HepG2 (cell line): Measurements from ENCODE around the gene KIF22. TPM values are rescaled to one million over a fixed set of nuclear protein-coding genes. Genes with fewer than 3 reads are reported as not detected.

Experiments
- HDAC1 ChIP-seq: sonication (generic); formaldehyde crosslinking; IDR thresholded peaks from 2 replicates; pipeline ENCODE4 v1.5.1; 2020; ENCODE audit warnings: mild to moderate bottlenecking, missing genetic modification reagents
- ONECUT2 ChIP-seq: sonication (generic); formaldehyde crosslinking; IDR thresholded peaks from 2 replicates; pipeline ENCODE4 v1.4.0; 2020; ENCODE audit warnings: missing genetic modification reagents
- POLR2A ChIP-seq, 2 experiments: IDR thresholded peaks; 2 replicates each; pipeline ENCODE4 v1.6.1; 2011; ENCODE audit warnings: low read depth in 2 of 2, low read length in 2 of 2, mild to moderate bottlenecking in 1 of 2, moderate library complexity in 1 of 2; ENCODE audit not compliant: insufficient read depth in 1 of 2
- POLR2AphosphoS5 ChIP-seq: IDR thresholded peaks from 2 replicates; pipeline ENCODE4 v1.6.1; 2012; ENCODE audit warnings: low read depth, low read length
- PRDM10 ChIP-seq: sonication (generic); formaldehyde crosslinking; IDR thresholded peaks from 2 replicates; pipeline ENCODE4 v1.4.0; 2020; ENCODE audit warnings: low read depth, missing genetic modification reagents
- SMYD3 ChIP-seq: sonication (generic); formaldehyde crosslinking; IDR thresholded peaks from 2 replicates; pipeline ENCODE4 v1.8.1; 2023; ENCODE audit warnings: mild to moderate bottlenecking, missing genetic modification reagents
- SNAPC5 ChIP-seq: sonication (generic); formaldehyde crosslinking; IDR thresholded peaks from 2 replicates; pipeline ENCODE4 v1.8.1; 2023; ENCODE audit warnings: mild to moderate bottlenecking, missing genetic modification reagents, borderline replicate concordance
- TFAP4 ChIP-seq: sonication (generic); IDR thresholded peaks from 2 replicates; pipeline ENCODE4 v1.6.1; 2016; ENCODE audit warnings: low read depth, borderline replicate concordance
- TMF1 ChIP-seq: sonication (generic); formaldehyde crosslinking; IDR thresholded peaks from 2 replicates; pipeline ENCODE4 v1.8.1; 2022; ENCODE audit warnings: low read depth, missing genetic modification reagents
- YEATS2 ChIP-seq: sonication (generic); formaldehyde crosslinking; IDR thresholded peaks from 2 replicates; pipeline ENCODE4 v1.4.0; 2020; ENCODE audit warnings: missing genetic modification reagents, borderline replicate concordance
- ZBED4 ChIP-seq: sonication (generic); formaldehyde crosslinking; IDR thresholded peaks from 2 replicates; pipeline ENCODE4 v1.4.0; 2020; ENCODE audit warnings: missing genetic modification reagents, borderline replicate concordance
- ZKSCAN1 ChIP-seq: fragments of 150-350 bp; IDR thresholded peaks from 2 replicates; pipeline ENCODE4 v1.6.1; 2014; ENCODE audit warnings: low read length
- ZNF121 ChIP-seq: sonication (generic); formaldehyde crosslinking; IDR thresholded peaks from 2 replicates; pipeline ENCODE4 v1.5.0; 2020; ENCODE audit warnings: mild to moderate bottlenecking, missing genetic modification reagents
- ZNF24 ChIP-seq: fragments of 450-650 bp; IDR thresholded peaks from 2 replicates; pipeline ENCODE4 v1.6.1; 2017; ENCODE audit warnings: antibody characterized with exemption, mild to moderate bottlenecking
- ZNF672 ChIP-seq: sonication (generic); formaldehyde crosslinking; IDR thresholded peaks from 2 replicates; pipeline ENCODE4 v1.8.1; 2022; ENCODE audit warnings: missing genetic modification reagents
- ZNF703 ChIP-seq: sonication (generic); formaldehyde crosslinking; IDR thresholded peaks from 2 replicates; pipeline ENCODE4 v1.5.1; 2020; ENCODE audit warnings: missing genetic modification reagents, mild to moderate bottlenecking, moderate library complexity, borderline replicate concordance
- ZNF781 ChIP-seq: sonication (generic); formaldehyde crosslinking; IDR thresholded peaks from 2 replicates; pipeline ENCODE4 v1.5.1; 2020; ENCODE audit warnings: borderline replicate concordance, mild to moderate bottlenecking, missing genetic modification reagents; ENCODE audit errors: not compliant biosample characterization
- ZSCAN5A ChIP-seq: sonication (generic); formaldehyde crosslinking; IDR thresholded peaks from 2 replicates; pipeline ENCODE4 v1.8.0; 2022; ENCODE audit warnings: mild to moderate bottlenecking, missing genetic modification reagents, borderline replicate concordance
- polyA plus RNA-seq, 8 experiments: library from polyadenylated mRNA; depleted of rRNA in 3 of 8; stranded (reverse) in 7 of 8; unstranded in 1 of 8; fragments of >200 nt; fragmentation: Illumina TruSeq in 4 of 8; extraction: Trizol in 4 of 8; gene quantifications; 2 replicates each; pipeline versions ENCODE4 v1.2.1 to v1.2.3, GENCODE V29; 2011 to 2016; ENCODE audit warnings: low read depth in 4 of 8, missing spikeins in 1 of 8, mixed read lengths in 1 of 8; ENCODE audit not compliant: insufficient read depth in 1 of 8
- total RNA-seq, 5 experiments: library from RNA; depleted of rRNA; stranded (reverse); fragments of >200 nt; fragmentation: Illumina TruSeq; extraction: Trizol; gene quantifications; 2 replicates each; pipeline ENCODE4 v1.2.3, GENCODE V29; 2016; ENCODE audit warnings: low read depth in 1 of 5

KIF22 gene
- total and polyA plus RNA-seq, 2 of the 13 experiments (the other 11 are each of a cell fraction or from before 2014, with no cell fraction given), result 95.8 to 118 TPM

- TF ChIP-seq ZSCAN5A (CRISPR knock-in tag) (no peak), TFAP4 (peak; percentile 95), HDAC1 (CRISPR knock-in tag) (0 out of 2 replicates have a peak, but pooled peaks have one; percentile 54), POLR2AphosphoS5 (no peak), POLR2A (IDR thresholded peaks at IDR 0.05; ENCODE audit: insufficient read depth in 1 of 2, low read depth in 2 of 2, low read length in 2 of 2) (no peak), SNAPC5 (CRISPR knock-in tag) (no peak), ZNF781 (CRISPR knock-in tag) (no peak), ZNF672 (CRISPR knock-in tag) (no peak), PRDM10 (CRISPR knock-in tag) (peak; percentile 66; the same call in 1 of the 2 replicates), ZNF703 (CRISPR knock-in tag) (no peak), TMF1 (CRISPR knock-in tag) (no peak), YEATS2 (peak; percentile 51; the same call in 1 of the 2 replicates), ZNF24 (no peak), ONECUT2 (CRISPR knock-in tag) (no peak), ZKSCAN1 (no peak), ZBED4 (CRISPR knock-in tag) (0 out of 2 replicates have a peak, but pooled peaks have one; percentile 37), ZNF121 (CRISPR knock-in tag) (peak; percentile 87), SMYD3 (CRISPR knock-in tag) (no peak)
Observed at GRCh38 chr16:29848420-29849297, 58.1 kb downstream of the KIF22 start (continued).
